Activated CD4-positive, CD25-positive, alpha-beta regulatory T cell treated with anti-CD3 and anti-CD28 coated beads, Interleukin-2, amount 50 U/mL, for 16 hours (primary cell): ENCODE results near the gene IMMP2L.

Experiments used
- DNase-seq: peaks from one replicate; pipeline ENCODE4 v3.0.0-alpha.2; 2020; ENCODE audit warnings: low read depth, low spot score

Gene IMMP2L

DNA sequence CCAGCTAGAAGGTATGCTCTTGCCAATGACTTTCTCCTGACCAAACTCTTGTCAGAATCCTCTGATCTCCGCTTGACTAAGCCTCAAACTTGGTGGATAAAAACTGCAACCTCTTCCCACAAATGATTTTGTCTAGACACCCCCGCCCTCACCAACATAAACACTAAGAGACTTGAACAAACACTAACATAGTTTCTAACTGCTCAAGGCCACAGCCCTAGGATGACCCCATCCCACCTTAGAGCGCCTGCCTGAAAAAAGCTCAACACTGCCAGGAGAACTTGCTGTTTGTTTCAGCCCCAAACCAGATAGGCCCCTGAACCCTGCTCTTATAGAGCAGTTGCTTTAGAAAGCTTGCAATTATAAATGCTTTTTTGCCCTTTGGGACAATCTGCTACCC, 399.6 kb downstream of the IMMP2L start:
- DNase-seq, result no peak

DNA sequence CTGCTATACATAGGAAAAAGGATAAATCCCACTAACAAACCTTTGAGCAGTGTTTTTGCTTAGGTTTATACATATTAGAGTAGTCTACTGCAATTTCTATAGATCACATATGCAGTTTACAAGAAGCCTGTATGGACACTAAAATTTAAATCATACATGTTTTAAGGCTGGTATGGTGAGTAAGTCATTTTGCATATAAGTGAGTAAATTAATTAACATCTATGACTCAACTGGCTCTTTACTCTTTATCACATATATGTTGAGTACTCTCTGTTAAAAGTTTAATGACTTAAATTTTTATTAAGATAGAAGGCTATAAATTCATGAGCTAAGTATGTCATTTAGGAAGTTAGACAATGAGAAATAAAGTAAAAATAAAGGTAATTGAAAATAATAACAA, 402.0 kb downstream of the IMMP2L start:
- DNase-seq, result no peak

DNA sequence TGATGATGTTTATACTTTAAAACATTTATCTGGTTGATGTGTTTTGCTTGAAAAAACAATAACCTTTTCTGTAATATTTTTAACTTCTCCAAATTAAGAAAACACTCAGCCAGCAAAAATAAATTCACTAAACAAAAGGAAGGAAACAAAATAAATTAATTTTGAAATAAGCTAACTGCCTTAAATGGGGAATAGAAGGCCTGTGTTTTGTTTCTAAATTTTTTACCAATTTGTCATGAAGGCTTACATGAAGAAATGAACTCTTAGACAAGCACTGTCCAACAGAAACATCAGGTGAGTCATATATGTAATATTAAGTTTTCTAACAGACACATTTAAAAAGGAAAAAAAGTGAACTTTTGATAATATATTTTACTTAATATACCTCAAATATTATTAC, 402.9 kb downstream of the IMMP2L start:
- DNase-seq, result no peak

DNA sequence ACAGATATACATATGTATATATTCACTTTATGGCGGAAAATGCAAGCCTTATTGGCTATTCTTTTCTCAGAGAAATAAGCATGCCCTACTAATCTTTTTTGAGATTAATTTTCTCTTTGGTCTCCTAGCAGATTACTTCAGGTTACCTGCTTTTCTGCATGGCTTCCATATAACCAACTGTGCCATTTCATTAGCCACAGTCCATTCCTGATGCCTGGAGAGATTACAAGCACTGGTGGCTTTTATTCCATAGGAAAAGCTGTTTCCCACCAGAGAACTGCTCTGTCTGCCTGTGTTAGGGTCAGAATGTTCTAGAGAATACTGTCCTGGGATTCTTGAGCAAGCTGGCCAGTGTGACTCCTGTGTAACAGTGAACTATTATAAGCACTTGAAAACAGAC, 411.6 kb downstream of the IMMP2L start:
- DNase-seq, result no peak

DNA sequence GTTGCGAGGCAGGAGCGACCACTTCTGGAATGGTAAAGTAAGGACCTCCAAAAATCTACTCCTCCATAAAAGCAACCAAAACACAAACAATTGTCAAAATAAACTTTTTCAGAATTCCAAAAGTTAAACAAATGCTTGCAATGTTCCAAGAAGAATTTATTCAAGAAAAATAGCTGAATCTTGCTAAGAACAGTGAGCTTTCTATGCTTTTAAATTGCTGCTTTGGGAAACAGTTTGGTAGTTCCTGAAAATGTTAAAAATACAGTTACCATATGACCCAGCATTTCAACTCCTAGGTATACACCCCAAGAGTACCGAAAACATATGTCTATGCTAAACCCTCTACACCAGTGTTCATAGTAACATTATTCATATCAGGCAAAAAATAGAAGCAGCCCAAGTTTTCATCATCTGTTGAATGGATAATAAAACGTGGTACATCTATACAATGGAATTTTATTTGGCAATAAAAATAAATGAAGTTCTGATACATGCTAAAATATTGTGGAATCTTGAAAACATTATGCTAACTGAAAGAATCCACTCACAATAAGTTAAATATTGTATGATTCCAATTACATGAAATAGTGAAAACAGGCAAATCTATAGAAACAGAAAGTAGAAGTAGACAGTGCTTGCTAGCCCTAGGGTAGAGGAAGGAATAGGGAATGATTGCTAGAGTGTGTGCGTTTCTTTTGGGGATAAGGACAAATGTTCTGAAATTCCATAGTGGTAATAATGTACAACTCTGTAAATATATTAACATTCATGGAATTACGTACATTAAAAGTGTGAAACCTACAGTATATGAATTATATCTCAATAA, 414.4 kb downstream of the IMMP2L start:
- DNase-seq, result no peak

DNA sequence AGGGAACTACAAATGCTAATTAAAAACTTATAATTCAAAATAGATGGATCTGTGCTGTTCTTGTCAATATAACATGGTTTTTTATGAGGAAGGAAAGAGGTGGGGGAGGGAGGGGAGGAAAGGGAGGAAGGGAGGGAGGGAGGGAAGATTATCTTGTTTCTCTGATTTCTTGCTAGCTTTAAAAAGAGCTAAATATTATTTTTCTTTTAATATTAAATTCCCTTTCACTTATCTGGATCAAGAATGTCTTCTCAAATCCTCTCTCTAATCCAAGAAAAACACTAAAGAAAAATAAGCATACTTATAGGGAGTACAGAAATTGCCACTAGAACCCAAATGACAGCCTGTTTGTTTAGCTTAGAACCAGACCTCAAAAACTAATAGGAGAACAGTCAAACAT, 416.2 kb downstream of the IMMP2L start:
- no peak for DNase-seq

DNA sequence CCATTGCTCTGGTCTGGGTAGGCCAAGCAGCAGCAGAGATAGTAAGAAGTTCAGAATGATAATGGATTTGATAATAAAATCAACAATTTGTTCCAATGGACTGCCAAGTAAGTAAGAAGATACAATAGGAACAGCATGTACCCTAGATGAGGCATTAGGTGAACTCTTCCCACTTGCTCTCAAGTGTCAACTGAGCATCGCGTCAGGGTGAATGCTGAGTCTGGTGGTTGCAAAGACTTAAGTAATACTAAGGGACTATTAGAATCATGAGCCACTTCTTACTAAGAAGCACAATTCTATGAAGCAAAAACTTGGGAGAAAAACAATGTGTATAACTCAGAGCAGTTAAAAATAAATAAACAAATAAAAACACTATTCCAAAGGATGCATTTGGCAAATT, 416.8 kb downstream of the IMMP2L start:
- no peak for DNase-seq

DNA sequence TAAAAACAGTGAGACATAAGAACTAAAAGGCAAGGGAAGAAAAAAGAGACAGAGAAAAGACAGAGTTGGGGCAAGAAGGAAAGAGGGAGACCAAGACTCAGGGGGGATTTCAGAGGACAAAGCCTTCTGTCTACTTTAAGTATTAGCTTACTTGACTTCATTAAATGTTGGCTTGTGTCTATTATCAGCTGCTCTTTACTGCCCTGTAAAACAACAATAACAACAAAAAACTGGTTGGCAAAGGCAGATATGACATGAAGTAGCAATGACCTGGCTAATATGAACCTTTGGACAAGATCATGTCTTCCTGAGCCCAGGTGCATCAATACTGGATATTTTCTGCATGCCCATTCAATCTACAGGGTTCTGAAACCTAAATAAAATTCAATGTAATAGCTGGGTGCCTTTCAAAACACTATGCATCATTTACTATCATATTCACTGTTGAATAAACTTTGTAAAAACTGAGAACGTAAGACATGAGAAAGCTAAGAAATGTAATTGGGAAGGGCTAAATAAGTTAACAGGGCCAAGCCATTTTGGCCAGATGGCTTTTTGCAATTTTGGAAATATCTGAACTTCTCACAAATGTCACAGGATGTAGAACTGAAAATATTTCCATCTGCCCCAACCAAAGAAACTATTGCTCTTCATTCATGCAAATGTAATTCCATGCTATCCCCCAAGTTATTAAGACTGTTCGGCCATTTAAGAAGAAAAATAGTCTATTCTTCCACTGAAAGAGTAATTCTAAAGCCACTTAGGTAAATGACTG, 422.0 kb downstream of the IMMP2L start:
- no peak for DNase-seq

DNA sequence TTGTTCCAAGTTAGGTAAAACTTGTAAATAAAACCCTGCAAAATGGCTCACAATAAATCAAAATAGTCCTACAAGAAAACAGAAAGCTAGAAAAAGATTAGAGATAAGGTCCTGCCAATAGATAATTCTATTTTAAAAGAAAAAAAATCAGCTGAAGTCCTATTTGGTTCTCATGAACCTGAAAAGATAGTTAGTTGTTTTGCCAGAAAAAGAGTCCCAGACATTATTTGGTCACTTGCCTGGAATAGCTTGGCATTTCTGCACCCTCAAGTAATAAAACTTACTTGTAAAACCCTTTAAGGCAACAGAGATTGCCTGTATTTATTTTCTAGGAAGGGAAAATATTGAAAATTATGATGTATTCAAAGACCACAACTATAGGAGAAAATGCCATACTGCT, 423.7 kb downstream of the IMMP2L start:
- DNase-seq, result no peak

DNA sequence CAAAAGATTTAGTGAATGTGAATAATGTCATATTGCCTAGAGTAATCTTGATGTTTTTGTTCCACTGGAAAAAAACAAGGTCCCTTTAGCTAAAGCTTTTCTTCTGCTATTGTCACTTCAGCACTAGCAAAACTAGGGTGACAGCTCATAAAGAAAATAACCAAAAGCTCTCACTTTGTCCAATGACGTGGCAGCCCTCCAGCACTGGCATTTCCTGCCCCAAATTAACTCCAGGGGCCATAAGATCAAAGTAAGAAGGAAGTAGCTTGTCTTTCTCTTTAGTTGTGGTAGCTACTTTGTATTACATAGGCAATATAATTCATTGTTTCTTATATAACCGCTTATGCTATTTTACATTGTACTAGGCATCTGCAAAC, 424.1 kb downstream of the IMMP2L start:
- peak; percentile 5 for DNase-seq

DNA sequence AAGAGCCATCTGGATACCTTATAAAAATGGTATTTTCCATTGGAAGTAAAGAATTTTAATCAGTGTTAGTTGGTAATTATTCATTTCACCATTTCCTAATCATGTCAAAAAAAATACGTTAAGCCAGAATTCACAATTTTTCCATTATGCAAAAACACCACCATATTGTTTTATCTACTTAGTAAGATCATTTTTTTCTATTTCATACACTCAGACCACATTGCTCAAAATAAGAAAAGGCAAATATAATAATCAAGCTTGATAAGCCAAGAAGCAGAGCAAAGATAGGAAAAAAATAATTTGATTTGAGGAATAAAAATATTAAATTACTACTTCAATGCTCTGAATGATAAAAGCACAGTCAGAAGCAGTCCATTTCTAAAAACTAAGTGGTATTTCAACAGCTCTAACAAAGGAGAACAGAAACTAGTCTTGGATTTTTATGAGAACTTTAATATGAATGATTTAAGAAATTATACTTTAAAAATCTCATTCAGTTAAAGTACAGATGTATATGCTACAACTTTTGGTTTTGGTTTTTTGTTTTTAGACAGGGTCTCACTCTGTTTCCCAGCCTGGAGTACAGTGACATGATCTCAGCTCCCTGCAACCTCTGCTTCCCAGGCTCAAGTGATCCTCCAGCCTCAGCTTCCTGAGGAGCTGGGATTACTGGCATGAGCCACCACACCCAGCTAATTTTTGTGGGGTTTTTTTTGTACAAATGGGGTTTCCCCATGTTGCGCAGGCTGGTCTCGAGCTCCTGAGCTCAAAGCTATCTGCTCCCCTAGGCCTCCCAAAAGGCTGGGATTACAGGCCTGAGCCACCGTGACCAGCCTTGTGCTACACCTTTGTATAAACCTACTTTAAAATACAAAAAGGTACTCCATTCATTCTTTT, 424.7 kb downstream of the IMMP2L start:
- no peak for DNase-seq

DNA sequence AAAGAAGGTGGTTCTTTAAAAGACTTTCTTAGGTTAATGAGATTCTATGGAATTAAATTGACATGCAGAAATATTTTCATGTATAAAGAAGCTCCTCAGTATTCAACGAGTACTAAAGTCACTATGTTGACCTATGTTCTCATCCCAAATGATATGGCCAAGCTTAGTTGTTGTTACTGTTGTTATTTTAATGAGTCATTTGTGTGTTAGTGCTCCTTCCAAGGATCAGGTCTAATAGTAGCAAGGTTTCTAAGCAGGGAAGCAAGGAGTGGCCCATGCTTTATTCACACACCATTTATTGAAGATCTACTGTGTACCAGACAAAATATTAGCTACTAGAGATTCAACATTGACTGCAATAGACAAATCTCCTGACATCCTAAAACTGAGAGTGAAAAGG, 429.5 kb downstream of the IMMP2L start:
- no peak for DNase-seq

DNA sequence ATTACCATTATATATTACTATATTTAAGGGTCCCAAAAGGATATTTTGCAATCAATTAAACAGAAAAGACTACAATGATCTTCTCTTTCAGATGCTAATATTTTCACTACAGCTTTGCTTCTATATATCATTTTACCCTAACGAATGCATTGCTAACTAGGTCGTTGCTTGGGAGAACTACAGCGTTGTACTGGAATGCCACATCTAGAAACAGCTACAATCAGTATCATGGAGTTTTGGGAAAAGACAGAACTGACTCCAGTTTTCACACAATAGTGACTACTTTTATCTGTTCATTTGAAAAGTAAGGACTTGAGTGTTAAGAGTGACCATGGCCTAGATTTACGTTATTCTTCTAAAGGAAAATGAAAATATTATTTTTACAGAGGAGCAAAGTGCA, 432.9 kb downstream of the IMMP2L start:
- DNase-seq, result no peak

DNA sequence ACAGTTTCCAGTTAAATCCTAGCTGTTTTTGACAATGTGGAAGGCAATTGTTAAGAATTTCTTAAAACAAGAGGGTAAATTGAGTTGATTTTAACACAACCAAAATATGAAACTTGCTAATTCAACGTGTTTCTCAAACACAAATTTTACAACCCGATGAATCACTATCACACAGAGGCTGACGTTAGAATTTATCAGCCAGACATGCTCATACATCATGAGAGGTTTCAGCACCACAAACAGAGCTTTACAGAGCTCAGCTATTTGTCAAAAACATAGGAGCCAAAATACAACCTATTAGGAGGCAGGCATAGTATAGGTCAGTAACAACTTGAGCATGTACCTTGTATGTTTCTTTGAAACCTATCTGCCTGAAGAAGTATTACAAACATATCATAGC, 435.3 kb downstream of the IMMP2L start:
- no peak for DNase-seq

DNA sequence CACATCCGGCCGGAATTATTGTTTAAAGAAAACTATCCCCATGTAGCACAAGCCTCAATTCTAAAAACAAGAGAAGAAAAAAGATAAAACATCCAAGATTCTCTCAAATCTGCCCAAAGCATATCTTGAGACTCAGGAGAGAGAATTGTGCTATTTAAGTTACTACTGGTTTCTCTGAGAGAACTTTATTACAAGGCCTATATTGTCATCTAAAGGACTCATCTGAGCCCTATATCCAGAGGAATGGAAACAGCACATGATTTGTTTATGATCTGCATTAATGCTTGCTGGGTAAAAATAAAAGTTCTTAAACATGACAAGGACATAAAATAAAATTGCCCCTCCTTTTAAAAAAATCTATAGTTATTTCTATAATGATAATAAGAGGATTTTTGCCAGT, 446.3 kb downstream of the IMMP2L start:
- DNase-seq, result no peak

DNA sequence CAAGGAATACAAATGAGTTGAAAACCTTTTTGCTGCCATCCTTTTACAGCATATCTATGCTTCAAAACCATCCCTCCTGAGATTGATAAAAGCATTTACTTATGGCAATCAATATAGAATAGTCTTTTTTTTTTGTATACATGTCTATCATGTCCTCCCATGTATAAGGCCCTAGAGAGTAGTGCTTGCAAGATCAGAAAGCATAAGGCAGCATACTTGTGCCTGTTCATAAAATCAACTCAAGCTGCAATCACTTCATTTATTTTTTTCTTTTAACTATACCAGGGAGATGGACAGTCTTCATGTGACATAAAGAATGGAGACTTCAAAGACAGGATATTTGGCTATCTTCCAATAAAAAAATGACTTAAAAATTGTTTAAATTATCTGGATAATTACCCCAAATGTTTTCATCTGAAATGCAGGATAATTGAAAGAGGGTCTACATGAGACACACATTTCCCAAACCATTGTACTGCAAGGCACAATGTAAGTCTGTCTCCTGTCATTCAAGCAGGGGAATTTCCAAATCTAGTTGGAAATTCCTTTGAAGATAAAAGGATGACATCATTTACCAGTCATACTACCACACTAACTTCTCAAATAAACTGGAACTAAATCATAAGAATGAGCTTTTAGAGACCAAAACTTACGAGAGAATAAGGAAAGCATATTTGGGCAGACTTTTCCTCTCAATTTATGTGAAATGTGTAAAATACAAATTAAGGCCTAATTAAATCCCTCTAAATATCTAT, 448.9 kb downstream of the IMMP2L start:
- no peak for DNase-seq

DNA sequence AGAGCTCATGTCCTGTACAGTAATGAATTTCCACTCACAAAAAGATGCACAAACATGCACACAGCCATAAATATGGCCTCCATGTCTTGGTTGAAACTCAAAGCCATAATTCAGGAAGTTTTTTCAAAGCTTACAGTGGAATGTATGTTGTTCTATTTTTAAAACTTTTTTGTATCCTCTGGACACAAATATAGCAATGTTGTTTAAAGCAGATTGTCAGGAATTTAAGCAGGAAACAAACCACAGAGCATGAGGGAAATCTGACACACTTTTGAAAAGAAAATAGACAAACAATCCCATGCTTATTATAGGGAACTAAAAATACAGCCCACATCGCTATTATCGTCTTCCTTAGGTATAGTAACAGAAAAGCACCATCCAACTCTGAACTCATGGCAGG, 449.9 kb downstream of the IMMP2L start:
- no peak for DNase-seq

DNA sequence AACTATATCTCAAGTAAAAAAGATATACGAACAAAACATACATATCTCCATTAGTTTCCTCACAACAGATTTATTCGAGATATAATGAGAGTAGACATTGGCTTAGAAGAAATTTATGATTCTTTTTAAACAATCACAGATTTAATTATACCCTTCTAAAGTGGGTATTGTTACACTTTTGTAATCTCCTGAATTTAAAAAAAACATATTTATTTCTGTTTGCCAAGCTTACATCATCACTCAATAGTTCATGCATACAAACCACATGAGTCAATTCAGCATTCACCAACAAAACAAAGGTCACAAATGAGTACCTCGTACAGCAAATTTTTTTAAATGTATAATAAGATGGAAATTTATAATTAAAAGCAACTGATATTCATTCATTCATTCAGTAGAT, 453.8 kb downstream of the IMMP2L start:
- DNase-seq, result no peak

DNA sequence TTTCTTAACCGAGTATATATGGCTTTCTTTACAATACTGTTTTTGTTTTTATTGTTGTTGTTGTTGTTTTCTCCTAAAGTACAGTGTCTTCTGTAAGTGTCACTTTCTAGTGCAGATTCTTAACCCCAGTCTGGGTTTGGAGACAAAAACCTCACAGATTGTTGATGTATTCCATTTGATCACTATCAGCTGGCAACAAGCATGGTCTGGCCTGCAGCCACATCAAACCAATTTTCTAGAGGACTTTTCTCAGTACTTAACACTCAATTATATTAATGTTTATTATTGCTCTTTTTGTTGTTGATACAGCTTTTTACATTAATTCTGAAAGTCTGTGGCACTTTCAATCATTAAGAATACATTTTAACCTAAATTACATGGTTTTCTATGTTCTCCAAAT, 454.3 kb downstream of the IMMP2L start:
- no peak for DNase-seq

DNA sequence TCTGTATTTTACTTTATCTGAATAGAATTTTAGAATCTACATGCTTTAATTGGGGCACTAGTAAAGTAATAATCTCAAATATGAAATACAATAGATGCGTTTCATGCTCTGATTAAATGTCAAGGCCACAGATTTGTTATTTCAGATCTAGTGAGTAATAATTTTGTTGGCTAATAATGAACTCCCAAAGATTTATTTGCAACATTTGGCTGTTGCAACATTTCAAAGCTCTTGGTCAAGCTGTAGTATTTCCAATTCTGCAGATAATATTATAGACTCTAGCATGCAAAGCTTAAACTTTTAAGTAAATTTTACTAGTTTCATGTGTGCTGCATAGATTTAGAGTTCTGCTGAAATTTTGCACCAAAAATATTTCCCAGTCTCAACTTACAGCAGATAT, 454.7 kb downstream of the IMMP2L start:
- no peak for DNase-seq

DNA sequence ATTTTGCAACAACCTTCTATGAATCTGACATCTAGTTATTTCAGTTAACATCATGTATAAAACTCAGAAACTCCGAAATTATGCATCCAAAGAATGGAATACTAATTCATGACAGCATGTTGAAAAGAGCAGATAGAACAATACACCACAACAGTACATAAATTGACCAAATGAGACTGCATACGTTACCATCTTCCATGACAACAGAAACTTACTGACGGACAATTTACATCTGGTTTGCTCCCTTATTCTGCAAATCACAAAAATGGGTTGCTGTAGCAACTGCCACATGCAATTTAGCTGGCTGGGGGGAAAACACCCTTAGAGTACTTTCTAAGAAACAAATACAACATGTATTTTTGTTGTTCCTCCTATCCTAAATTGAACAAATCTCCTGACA, 457.0 kb downstream of the IMMP2L start:
- DNase-seq, result no peak

DNA sequence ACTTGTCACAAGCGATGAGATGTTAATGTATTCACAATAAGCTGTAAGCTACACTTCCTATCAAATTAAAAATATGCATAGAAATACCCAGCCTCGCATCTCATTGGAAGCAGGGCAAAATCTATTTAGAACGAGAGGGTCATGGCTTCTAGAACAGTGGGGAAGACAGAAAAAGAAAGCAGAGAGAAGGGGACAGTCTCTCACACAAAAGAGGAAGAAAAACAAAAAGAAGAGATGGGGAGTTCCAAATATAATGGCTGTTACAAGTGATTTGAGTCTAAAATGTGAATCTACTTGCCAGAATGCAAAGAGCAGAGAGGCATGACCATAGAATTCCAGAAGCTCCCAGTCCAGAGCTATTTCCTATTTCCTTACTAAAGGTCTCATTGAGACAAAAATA, 457.6 kb downstream of the IMMP2L start:
- DNase-seq, result no peak
